Renal cortex interstitium (tissue), 11 donors: ENCODE data around the gene LINGO1. TPM values are rescaled to one million over a fixed set of nuclear protein-coding genes. Genes with fewer than 3 reads are reported as not detected.

Experiments used
- DNase-seq, 11 donors: peaks; one replicate each; pipeline ENCODE4 v3.0.0-alpha.2; 2013; ENCODE audit warnings: low read depth in 9 of 11, low spot score in 4 of 11; ENCODE audit errors: extremely low read depth in 1 of 11
- polyA plus RNA-seq, 3 donors: library from polyadenylated mRNA; unstranded; fragments of 120-200 nt; gene quantifications; one replicate each; pipeline ENCODE4 v1.2.1, GENCODE V29; 2013; ENCODE audit not compliant: insufficient read length in 3 of 3

Gene LINGO1
- polyA plus RNA-seq, 3 donors: 12.3 to 20.8 (median 14.4) TPM

- DNase-seq: no peak
Measured at GRCh38 chr15:77607894-77608261, 24.8 kb downstream of the LINGO1 start.

GRCh38 chr15:77607111-77607893 is 25.4 kb downstream of the LINGO1 start:
- peak in 1 of 11 donors; percentile 43 for DNase-seq

DNA sequence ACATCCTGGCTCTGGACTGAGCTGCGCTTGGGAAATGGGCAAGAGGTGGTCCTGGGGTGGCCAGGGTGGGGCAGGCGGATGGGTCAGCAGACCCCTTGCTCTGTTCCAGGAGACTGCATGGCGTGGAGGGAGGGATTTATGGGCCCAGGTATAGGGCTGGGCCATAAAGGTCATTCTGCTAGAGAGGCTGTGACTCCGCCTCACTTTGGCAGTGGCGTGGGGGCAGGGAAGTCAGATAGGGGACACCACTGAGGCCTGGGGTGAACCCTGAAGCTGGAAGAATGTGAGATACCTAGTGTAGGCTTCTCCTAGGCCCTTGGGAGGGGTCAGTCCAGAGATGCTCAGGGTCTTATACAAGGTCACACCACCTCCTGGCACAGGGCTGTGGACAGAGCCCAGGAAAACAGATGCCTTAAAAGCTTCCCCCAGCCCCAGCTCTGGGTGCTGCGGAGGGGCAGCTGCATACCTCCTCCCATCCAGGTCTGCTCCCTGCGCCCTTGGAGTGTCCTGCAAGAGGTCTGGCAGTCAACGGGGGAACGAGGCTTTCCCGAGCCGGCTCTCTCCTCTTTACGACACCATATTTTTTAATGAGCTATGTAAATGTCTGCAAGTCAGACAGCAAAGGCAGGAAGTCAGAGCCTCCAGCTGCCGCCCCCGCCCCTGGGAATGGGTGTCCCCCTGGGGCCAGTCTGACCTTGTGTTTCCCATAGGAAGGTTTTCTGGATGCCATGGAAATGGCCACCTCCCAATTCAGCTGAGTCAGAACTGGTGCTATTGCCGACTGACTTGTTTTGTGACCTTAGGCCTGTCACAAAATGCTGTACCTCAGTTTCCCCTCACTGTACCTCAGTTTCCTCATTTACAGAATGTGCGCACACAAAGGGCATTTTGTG is 26.3 kb downstream of the LINGO1 start:
- DNase-seq: peak in 4 of 11 donors; percentile 51 to 74 (median 54)

DNA sequence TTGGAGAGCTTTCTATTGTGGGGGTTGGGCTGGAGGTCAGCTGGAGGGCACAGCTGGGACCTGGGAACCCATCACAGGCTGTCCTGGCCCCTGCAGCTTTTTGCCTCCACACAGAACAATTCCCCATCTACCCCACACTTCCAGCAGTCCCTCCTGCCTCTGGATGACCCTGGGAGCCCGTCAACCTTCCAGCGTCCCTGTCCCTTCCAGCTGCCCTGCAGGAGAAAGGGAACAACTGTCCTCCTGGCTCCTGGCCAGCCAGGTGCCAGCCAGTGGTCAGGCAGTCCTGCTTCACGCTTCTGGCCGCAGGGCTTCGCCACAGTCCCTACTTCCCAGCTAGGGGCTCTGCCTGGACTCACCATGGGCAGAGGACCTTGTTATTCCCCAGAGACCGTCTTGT is 27.2 kb downstream of the LINGO1 start:
- DNase-seq: no peak

- DNase-seq: no peak
Measured at GRCh38 chr15:77604973-77605372, 27.7 kb downstream of the LINGO1 start.

GRCh38 chr15:77603611-77604336 is 28.9 kb downstream of the LINGO1 start:
- no peak for DNase-seq

GRCh38 chr15:77602800-77603199 is 29.9 kb downstream of the LINGO1 start:
- DNase-seq: no peak

DNA sequence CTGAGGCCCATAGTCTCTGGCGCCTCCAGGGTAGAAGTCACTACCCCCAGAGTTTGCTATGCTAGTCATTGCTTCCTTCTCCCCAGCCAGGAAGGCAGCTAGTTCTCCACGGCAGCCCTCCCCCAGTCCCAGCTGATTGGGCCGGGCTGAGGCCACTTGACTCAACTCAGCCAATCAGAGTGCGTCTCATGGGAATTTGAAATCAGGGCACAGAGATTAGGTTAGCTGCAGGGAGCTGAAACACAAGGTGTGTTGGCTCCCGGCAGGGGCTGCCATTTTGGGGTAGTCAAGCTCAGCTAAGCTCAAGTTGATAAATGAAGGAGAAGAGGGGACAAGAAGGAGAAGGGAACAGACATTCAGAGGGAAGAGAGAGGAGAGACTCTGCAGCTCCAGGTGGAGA is 32.8 kb downstream of the LINGO1 start:
- no peak for DNase-seq

DNA sequence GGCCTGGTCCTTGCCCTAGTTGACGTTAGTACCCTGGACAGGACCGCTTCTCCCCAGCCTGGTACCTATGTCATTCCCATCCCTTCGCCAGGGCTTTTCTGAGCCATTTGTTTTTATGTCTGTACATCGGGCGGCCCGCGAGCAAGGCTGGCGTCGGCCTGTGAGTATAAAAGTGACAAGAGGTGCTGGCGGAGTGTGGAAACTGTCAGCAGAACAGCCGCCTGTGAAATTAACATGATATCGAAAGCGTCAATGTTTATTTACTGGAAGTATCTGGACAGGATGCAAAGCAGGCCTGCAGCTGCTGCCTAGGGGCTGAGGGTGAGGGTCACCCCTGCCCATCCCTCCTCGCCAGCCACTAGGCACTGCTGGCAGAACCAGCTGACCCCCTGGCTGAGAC is 33.4 kb downstream of the LINGO1 start:
- DNase-seq: no peak

GRCh38 chr15:77598644-77599043 is 34.1 kb downstream of the LINGO1 start:
- DNase-seq: no peak

GRCh38 chr15:77597804-77598453 is 34.8 kb downstream of the LINGO1 start:
- DNase-seq: no peak

DNA sequence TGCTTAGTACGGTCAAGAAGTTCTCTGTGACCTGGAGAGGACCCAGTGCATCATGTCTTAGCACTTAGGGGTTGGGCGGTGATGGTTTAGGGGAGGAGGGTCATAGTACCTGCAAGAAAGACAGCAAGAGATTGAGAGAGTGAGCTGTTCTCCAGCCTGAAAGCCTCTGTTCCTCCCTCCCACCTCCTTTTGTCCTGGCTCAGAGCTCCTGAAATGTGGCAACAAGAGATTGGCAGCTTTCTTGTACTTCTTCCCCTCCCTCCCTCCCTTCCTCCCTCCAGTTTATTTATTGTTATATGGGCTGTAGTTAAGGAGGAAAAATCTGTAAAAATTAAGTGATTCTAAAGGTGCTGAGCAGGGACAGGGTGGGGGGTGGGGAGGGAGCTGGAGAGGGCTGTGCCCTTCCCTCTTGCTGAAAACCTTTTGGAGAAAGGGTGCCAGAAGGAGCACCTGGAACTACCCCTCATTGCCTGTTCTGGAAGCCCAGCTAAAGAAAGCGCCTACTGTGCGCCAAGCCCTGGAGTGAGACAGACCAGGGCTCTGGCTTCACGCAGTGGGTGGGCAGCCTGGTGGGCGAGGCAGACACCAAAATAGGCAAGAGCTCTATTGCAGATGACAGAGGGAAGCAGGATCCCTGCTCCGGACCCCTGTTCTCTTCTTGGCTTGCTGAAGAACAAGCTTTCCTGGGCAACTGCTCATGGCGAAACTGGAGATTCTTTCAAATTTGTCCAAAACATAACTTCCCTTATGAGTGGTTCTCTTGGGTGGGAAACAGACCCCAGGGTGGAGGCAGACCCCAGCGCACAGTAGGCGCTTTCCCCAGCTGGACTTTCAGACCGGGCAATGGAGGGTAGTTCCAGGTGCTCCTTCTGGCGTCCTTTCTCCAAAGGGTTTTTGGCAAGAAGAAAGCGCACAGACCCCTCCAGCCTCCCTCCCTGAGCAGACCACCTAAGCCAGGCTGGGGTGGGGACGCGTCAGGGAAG is 35.6 kb downstream of the LINGO1 start:
- no peak for DNase-seq

GRCh38 chr15:77595231-77595630 is 37.5 kb downstream of the LINGO1 start:
- DNase-seq: no peak

DNA sequence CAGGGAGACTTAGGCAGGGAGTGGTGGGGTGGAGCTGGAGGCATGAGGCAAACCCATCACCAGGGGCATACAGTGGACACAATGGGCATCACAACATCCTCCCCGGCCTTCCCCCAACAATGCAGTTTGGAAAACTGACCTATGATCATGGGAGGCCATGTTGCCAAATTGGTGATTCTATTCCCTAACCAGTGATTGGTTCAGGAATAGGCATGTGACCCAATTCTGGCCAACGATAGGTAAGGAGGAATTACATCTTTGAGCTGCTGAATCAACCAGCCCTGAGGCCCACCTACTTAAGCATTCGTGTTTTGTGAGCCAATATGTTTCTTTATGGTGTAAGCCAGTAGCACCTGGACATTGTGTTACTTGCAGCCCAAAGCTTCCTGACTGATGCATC is 40.0 kb downstream of the LINGO1 start:
- DNase-seq: no peak

DNA sequence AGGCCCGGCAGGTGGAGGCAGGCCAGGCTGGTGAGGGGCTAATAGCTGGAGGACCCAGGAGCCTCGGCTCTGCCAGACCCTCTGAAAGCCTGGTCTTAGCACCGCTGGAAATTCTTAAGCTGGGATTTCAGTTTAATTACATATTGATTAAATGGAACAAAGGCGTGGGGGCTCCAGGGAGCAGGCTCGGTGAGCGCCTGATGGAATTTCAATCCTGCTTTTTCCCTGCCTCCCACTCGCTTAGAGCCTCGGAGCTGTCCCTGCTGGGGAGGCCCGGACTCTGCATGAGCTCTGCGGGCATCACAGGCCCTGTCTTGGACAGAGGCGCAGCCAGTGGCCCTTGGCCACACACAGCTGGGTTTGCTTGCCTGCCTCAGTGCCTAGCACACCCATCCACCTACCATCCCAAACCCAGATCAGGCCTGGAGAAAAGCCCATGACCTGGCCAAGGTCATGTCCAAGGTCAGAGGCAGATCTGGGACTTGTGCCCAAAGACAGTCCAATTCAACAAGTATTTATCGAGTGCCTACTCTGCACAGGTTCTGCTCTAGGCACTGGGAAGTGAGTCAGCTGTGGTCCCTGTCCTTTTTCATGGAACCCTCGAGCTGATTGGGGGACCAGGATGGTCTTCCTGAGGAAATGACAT is 40.6 kb downstream of the LINGO1 start:
- no peak for DNase-seq

DNA sequence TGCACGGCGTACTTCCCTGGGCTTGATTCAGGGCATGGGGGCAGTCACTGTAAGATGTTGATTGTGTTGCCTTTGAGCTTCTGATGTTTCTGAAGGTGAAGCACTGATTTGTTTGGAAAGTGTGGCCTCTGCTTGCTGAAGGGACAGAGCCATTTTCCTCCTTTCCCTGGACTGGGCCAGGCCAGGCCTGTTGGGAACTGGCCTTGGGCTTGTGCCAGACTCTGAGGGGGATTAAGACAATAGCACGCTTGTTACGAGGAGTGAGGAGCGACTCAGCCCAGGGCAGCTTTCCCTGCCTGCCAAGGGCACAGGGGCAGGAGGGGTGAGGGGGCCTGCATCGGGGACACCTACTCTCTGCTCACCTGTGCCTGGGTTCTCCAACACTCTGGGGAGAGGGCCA is 42.9 kb downstream of the LINGO1 start:
- DNase-seq: no peak

DNA sequence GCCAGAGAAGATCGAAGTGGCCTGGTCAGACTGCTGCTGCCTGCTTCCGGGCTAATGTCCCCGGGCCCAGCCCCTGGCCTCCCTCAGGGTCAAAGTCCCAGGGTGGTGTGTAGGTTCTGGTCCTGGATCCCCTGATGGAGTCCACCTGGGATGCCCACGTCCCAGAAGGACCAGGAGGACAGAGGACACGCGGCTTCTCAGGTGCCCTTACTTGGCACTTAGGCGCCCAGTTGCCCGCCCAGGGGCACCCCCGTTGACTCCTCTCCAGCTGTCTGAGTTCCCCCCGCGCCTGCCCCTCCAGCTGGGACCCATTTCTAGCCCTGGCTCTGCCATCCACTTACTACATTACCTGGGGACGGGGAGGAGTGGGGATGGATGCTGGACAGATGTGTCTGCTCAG is 44.6 kb downstream of the LINGO1 start:
- no peak for DNase-seq

GRCh38 chr15:77584691-77585090 is 48.0 kb downstream of the LINGO1 start:
- no peak for DNase-seq
